HepG2 (cell line): Measurements from ENCODE around the gene DPH5. TPM values are rescaled to one million over a fixed set of nuclear protein-coding genes. Genes with fewer than 3 reads are reported as not detected.

Source experiments
- BCL6 ChIP-seq: IDR thresholded peaks from 2 replicates; pipeline ENCODE4 v1.6.1; 2016; ENCODE audit warnings: missing genetic modification reagents, missing compliant biosample characterization
- DZIP1 ChIP-seq: sonication (generic); formaldehyde crosslinking; IDR thresholded peaks from 2 replicates; pipeline ENCODE4 v1.5.0; 2020; ENCODE audit warnings: mild to moderate bottlenecking, missing genetic modification reagents
- FOSL2 ChIP-seq: sonication (generic); formaldehyde crosslinking; IDR thresholded peaks from 2 replicates; pipeline ENCODE4 v1.4.0; 2020; ENCODE audit warnings: missing genetic modification reagents
- FOXP4 ChIP-seq: sonication (generic); formaldehyde crosslinking; IDR thresholded peaks from 2 replicates; pipeline ENCODE4 v1.4.0; 2020; ENCODE audit warnings: missing genetic modification reagents
- GFI1 ChIP-seq: sonication (generic); formaldehyde crosslinking; IDR thresholded peaks from 2 replicates; pipeline ENCODE4 v1.5.0; 2020; ENCODE audit warnings: missing genetic modification reagents, mild to moderate bottlenecking, borderline replicate concordance
- KLF6 ChIP-seq: IDR thresholded peaks from 2 replicates; pipeline ENCODE4 v1.8.0; 2016; ENCODE audit warnings: missing biosample characterization, missing genetic modification reagents
- MBD4 ChIP-seq: IDR thresholded peaks from 2 replicates; pipeline ENCODE4 v1.6.1; 2012; ENCODE audit warnings: low read length, inconsistent platforms, borderline replicate concordance
- PPARG ChIP-seq: conservative IDR thresholded peaks from 2 replicates; pipeline ENCODE4 v1.6.1; 2016; ENCODE audit warnings: missing biosample characterization, missing genetic modification reagents
- RBAK ChIP-seq: sonication (generic); formaldehyde crosslinking; IDR thresholded peaks from 2 replicates; pipeline ENCODE4 v1.5.1; 2020; ENCODE audit warnings: mild to moderate bottlenecking, missing genetic modification reagents
- RBFOX2 ChIP-seq: fragments of 200-400 bp; formaldehyde crosslinking; IDR thresholded peaks from 2 replicates; pipeline ENCODE4 v1.6.1; 2017; ENCODE audit warnings: low read depth, mild to moderate bottlenecking, low read length
- RERE ChIP-seq: IDR thresholded peaks from 2 replicates; pipeline ENCODE4 v1.6.1; 2016; ENCODE audit warnings: low read depth, missing genetic modification reagents, missing compliant biosample characterization
- SATB2 ChIP-seq: sonication (generic); formaldehyde crosslinking; IDR thresholded peaks from 2 replicates; pipeline ENCODE4 v1.5.0; 2020; ENCODE audit warnings: missing genetic modification reagents
- TEAD3 ChIP-seq: optimal IDR thresholded peaks from 2 replicates; pipeline ENCODE3; 2016; ENCODE audit warnings: borderline replicate concordance
- ZNF17 ChIP-seq: sonication (generic); formaldehyde crosslinking; IDR thresholded peaks from 2 replicates; pipeline ENCODE4 v1.5.0; 2020; ENCODE audit warnings: mild to moderate bottlenecking, missing genetic modification reagents
- ZNF281 ChIP-seq: sonication (generic); formaldehyde crosslinking; IDR thresholded peaks from 2 replicates; pipeline ENCODE4 v1.4.0; 2020; ENCODE audit warnings: missing genetic modification reagents, borderline replicate concordance
- ZNF337 ChIP-seq: sonication (generic); formaldehyde crosslinking; IDR thresholded peaks from 2 replicates; pipeline ENCODE4 v1.5.1; 2020; ENCODE audit warnings: missing genetic modification reagents, low read depth, mild to moderate bottlenecking, borderline replicate concordance
- ZNF468 ChIP-seq: sonication (generic); formaldehyde crosslinking; IDR thresholded peaks from 2 replicates; pipeline ENCODE4 v1.8.0; 2022; ENCODE audit warnings: mild to moderate bottlenecking, moderate library complexity, missing genetic modification reagents
- ZNF556 ChIP-seq: sonication (generic); formaldehyde crosslinking; IDR thresholded peaks from 2 replicates; pipeline ENCODE4 v1.4.0; 2020; ENCODE audit warnings: mild to moderate bottlenecking, missing genetic modification reagents, borderline replicate concordance
- polyA plus RNA-seq, 8 experiments: library from polyadenylated mRNA; depleted of rRNA in 3 of 8; stranded (reverse) in 7 of 8; unstranded in 1 of 8; fragments of >200 nt; fragmentation: Illumina TruSeq in 4 of 8; extraction: Trizol in 4 of 8; gene quantifications; 2 replicates each; pipeline versions ENCODE4 v1.2.1 to v1.2.3, GENCODE V29; 2011 to 2016; ENCODE audit warnings: low read depth in 4 of 8, missing spikeins in 1 of 8, mixed read lengths in 1 of 8; ENCODE audit not compliant: insufficient read depth in 1 of 8
- total RNA-seq, 5 experiments: library from RNA; depleted of rRNA; stranded (reverse); fragments of >200 nt; fragmentation: Illumina TruSeq; extraction: Trizol; gene quantifications; 2 replicates each; pipeline ENCODE4 v1.2.3, GENCODE V29; 2016; ENCODE audit warnings: low read depth in 1 of 5

Gene DPH5
- total and polyA plus RNA-seq, 2 of the 13 experiments (the other 11 are each of a cell fraction or from before 2014, with no cell fraction given), result 53.2 to 79.6 TPM

GRCh38 chr1:101004061-101004460, 21.5 kb downstream of the DPH5 start (continued):
- TF ChIP-seq FOXP4 (CRISPR knock-in tag), result peak; percentile 78
- TF ChIP-seq ZNF468 (CRISPR knock-in tag), result no peak
- TF ChIP-seq RBAK (CRISPR knock-in tag), result no peak
- TF ChIP-seq ZNF17 (CRISPR knock-in tag), result no peak
- peak; percentile 69 for TF ChIP-seq TEAD3
- TF ChIP-seq SATB2 (CRISPR knock-in tag), result no peak
- peak; percentile 50; the same call in 1 of the 2 replicates for TF ChIP-seq KLF6 (CRISPR knock-in tag)
- no peak for TF ChIP-seq ZNF281 (CRISPR knock-in tag)
- TF ChIP-seq RBFOX2, result no peak
- peak; percentile 39; the same call in 1 of the 2 replicates for TF ChIP-seq ZNF556
- peak; percentile 59; the same call in 1 of the 2 replicates for TF ChIP-seq RERE (CRISPR knock-in tag)
- peak; percentile 92 for TF ChIP-seq BCL6 (CRISPR knock-in tag)
- TF ChIP-seq DZIP1 (CRISPR knock-in tag), result no peak
- peak; percentile 39; the same call in 1 of the 2 replicates for TF ChIP-seq FOSL2 (CRISPR knock-in tag)
- TF ChIP-seq MBD4, result 0 out of 2 replicates have a peak, but pooled peaks have one; percentile 69
- no peak for TF ChIP-seq ZNF337 (CRISPR knock-in tag)
- TF ChIP-seq GFI1 (CRISPR knock-in tag), result peak; percentile 100
- peak; percentile 72; the same call in 1 of the 2 replicates for TF ChIP-seq PPARG (CRISPR knock-in tag)
